Measurements from ENCODE around the gene STRADB. TPM values are rescaled to one million over a fixed set of nuclear protein-coding genes. Genes with fewer than 3 reads are reported as not detected.
"Not testable (repeated sequence)": the region's sequence is repeated elsewhere in the genome, so short reads cannot be mapped to it uniquely, and the experiment has no call there.

Gene STRADB
- total RNA-seq, 1 donor from 2014 or later: 14.6 TPM

- H3K27ac Mint-ChIP-seq: no peak overlapping the region
- no peak overlapping the region for H3K4me3 Mint-ChIP-seq
- no peak for DNase-seq (ENCODE audit: low spot score)
- peaks cover 30% of the 10 kb centered on the region for H3K36me3 Mint-ChIP-seq (ENCODE audit: low read depth)
- H3K4me1 Mint-ChIP-seq (ENCODE audit: low read depth): no peaks in the 10 kb centered on the region
- peaks cover 12% of the 10 kb centered on the region for H3K27me3 Mint-ChIP-seq (ENCODE audit: insufficient read depth)
- intact Hi-C loops (cut with micrococcal nuclease): no loop called here
- H3K9me3 Mint-ChIP-seq: peaks cover 12% of the 10 kb centered on the region
Observed at GRCh38 chr2:201458381-201458780, 6.8 kb downstream of the STRADB start.

- Mint-ChIP-seq H3K4me3 (no peak overlapping the region), H3K27ac (no peak overlapping the region), H3K9me3 (peaks cover 12% of the 10 kb centered on the region), H3K36me3 (ENCODE audit: low read depth) (peaks cover 32% of the 10 kb centered on the region), H3K27me3 (ENCODE audit: insufficient read depth) (no peaks in the 10 kb centered on the region), H3K4me1 (ENCODE audit: low read depth) (no peaks in the 10 kb centered on the region)
- no peak for DNase-seq (ENCODE audit: low spot score)
- intact Hi-C loops (cut with micrococcal nuclease): no loop called here
Observed at GRCh38 chr2:201460532-201460931, 9.0 kb downstream of the STRADB start.

GRCh38 chr2:201464547-201464946, 13.0 kb downstream of the STRADB start:
- H3K4me1 Mint-ChIP-seq (ENCODE audit: low read depth): no peaks in the 10 kb centered on the region
- intact Hi-C loops (cut with micrococcal nuclease): no loop called here
- peaks cover 12% of the 10 kb centered on the region for H3K9me3 Mint-ChIP-seq
- DNase-seq (ENCODE audit: low spot score): no peak
- no peaks in the 10 kb centered on the region for H3K27me3 Mint-ChIP-seq (ENCODE audit: insufficient read depth)
- no peak overlapping the region for H3K27ac Mint-ChIP-seq
- H3K4me3 Mint-ChIP-seq: no peak overlapping the region
- peaks cover 30% of the 10 kb centered on the region for H3K36me3 Mint-ChIP-seq (ENCODE audit: low read depth)

- no peak overlapping the region for H3K4me3 Mint-ChIP-seq
- no peaks in the 10 kb centered on the region for H3K4me1 Mint-ChIP-seq (ENCODE audit: low read depth)
- H3K27me3 Mint-ChIP-seq (ENCODE audit: insufficient read depth): no peaks in the 10 kb centered on the region
- intact Hi-C loops (cut with micrococcal nuclease): no loop called here
- no peak for DNase-seq (ENCODE audit: low spot score)
- H3K9me3 Mint-ChIP-seq: peaks cover 12% of the 10 kb centered on the region
- H3K27ac Mint-ChIP-seq: no peak overlapping the region
- H3K36me3 Mint-ChIP-seq (ENCODE audit: low read depth): peaks cover 22% of the 10 kb centered on the region
Observed at GRCh38 chr2:201465524-201465971, 14.0 kb downstream of the STRADB start.

- Mint-ChIP-seq H3K4me3 (no peak overlapping the region), H3K36me3 (ENCODE audit: low read depth) (peaks cover 22% of the 10 kb centered on the region), H3K27me3 (ENCODE audit: insufficient read depth) (no peaks in the 10 kb centered on the region), H3K9me3 (peaks cover 12% of the 10 kb centered on the region), H3K27ac (no peak overlapping the region), H3K4me1 (ENCODE audit: low read depth) (no peaks in the 10 kb centered on the region)
- no peak for DNase-seq (ENCODE audit: low spot score)
- intact Hi-C loops (cut with micrococcal nuclease): no loop called here
Observed at GRCh38 chr2:201466050-201466675, 14.6 kb downstream of the STRADB start.

- DNase-seq (ENCODE audit: low spot score): no peak
- Mint-ChIP-seq H3K27me3 (ENCODE audit: insufficient read depth) (no peaks in the 10 kb centered on the region), H3K27ac (no peak overlapping the region), H3K9me3 (no peaks in the 10 kb centered on the region), H3K4me3 (no peak overlapping the region), H3K4me1 (ENCODE audit: low read depth) (no peaks in the 10 kb centered on the region), H3K36me3 (ENCODE audit: low read depth) (peaks cover 11% of the 10 kb centered on the region)
- intact Hi-C loops (cut with micrococcal nuclease): no loop called here
Observed at GRCh38 chr2:201467666-201468065, 16.1 kb downstream of the STRADB start.

GRCh38 chr2:201470821-201471731, 19.5 kb downstream of the STRADB start:
- peaks cover 10% of the 10 kb centered on the region for H3K36me3 Mint-ChIP-seq (ENCODE audit: low read depth)
- intact Hi-C loops (cut with micrococcal nuclease): no loop called here
- DNase-seq (ENCODE audit: low spot score): no peak
- no peaks in the 10 kb centered on the region for H3K9me3 Mint-ChIP-seq
- H3K4me1 Mint-ChIP-seq (ENCODE audit: low read depth): no peaks in the 10 kb centered on the region
- H3K4me3 Mint-ChIP-seq: no peak overlapping the region
- H3K27ac Mint-ChIP-seq: no peak overlapping the region
- no peaks in the 10 kb centered on the region for H3K27me3 Mint-ChIP-seq (ENCODE audit: insufficient read depth)

GRCh38 chr2:201471732-201472393, 20.3 kb downstream of the STRADB start:
- DNase-seq (ENCODE audit: low spot score): no peak
- no peaks in the 10 kb centered on the region for H3K9me3 Mint-ChIP-seq
- H3K4me3 Mint-ChIP-seq: no peak overlapping the region
- no peak overlapping the region for H3K27ac Mint-ChIP-seq
- peaks cover 10% of the 10 kb centered on the region for H3K36me3 Mint-ChIP-seq (ENCODE audit: low read depth)
- H3K4me1 Mint-ChIP-seq (ENCODE audit: low read depth): no peaks in the 10 kb centered on the region
- intact Hi-C loops (cut with micrococcal nuclease): no loop called here
- no peaks in the 10 kb centered on the region for H3K27me3 Mint-ChIP-seq (ENCODE audit: insufficient read depth)

- Mint-ChIP-seq H3K9me3 (no peaks in the 10 kb centered on the region), H3K36me3 (ENCODE audit: low read depth) (peaks cover 10% of the 10 kb centered on the region), H3K27ac (no peak overlapping the region), H3K4me1 (ENCODE audit: low read depth) (no peaks in the 10 kb centered on the region), H3K27me3 (ENCODE audit: insufficient read depth) (no peaks in the 10 kb centered on the region), H3K4me3 (no peak overlapping the region)
- intact Hi-C loops (cut with micrococcal nuclease): no loop called here
- no peak for DNase-seq (ENCODE audit: low spot score)
Observed at GRCh38 chr2:201472411-201472810, 20.9 kb downstream of the STRADB start.

GRCh38 chr2:201482543-201482942, 31.0 kb downstream of the STRADB start:
- peaks cover 3% of the 10 kb centered on the region for H3K27me3 Mint-ChIP-seq (ENCODE audit: insufficient read depth)
- intact Hi-C loops (cut with micrococcal nuclease): no loop called here
- H3K36me3 Mint-ChIP-seq (ENCODE audit: low read depth): peaks cover 8% of the 10 kb centered on the region
- H3K9me3 Mint-ChIP-seq: no peaks in the 10 kb centered on the region
- DNase-seq (ENCODE audit: low spot score): no peak
- H3K4me1 Mint-ChIP-seq (ENCODE audit: low read depth): no peaks in the 10 kb centered on the region
- no peak overlapping the region for H3K4me3 Mint-ChIP-seq
- no peak overlapping the region for H3K27ac Mint-ChIP-seq

GRCh38 chr2:201483342-201483741, 31.8 kb downstream of the STRADB start:
- Mint-ChIP-seq H3K9me3 (no peaks in the 10 kb centered on the region), H3K4me1 (ENCODE audit: low read depth) (no peaks in the 10 kb centered on the region), H3K27ac (no peak overlapping the region), H3K27me3 (ENCODE audit: insufficient read depth) (peaks cover 3% of the 10 kb centered on the region), H3K36me3 (ENCODE audit: low read depth) (peaks cover 8% of the 10 kb centered on the region), H3K4me3 (no peak overlapping the region)
- DNase-seq (ENCODE audit: low spot score): no peak
- intact Hi-C loops (cut with micrococcal nuclease): no loop called here

GRCh38 chr2:201483758-201484157, 32.2 kb downstream of the STRADB start:
- H3K27me3 Mint-ChIP-seq (ENCODE audit: insufficient read depth); H3K27ac Mint-ChIP-seq; intact Hi-C loops (cut with micrococcal nuclease); H3K4me1 Mint-ChIP-seq (ENCODE audit: low read depth); H3K9me3 Mint-ChIP-seq; H3K4me3 Mint-ChIP-seq; H3K36me3 Mint-ChIP-seq (ENCODE audit: low read depth); DNase-seq (ENCODE audit: low spot score): not testable (repeated sequence)

- Mint-ChIP-seq H3K36me3 (ENCODE audit: low read depth) (peaks cover 6% of the 10 kb centered on the region), H3K9me3 (no peaks in the 10 kb centered on the region), H3K4me3 (no peak overlapping the region), H3K4me1 (ENCODE audit: low read depth) (no peaks in the 10 kb centered on the region), H3K27me3 (ENCODE audit: insufficient read depth) (peaks cover 12% of the 10 kb centered on the region), H3K27ac (no peak overlapping the region)
- no peak for DNase-seq (ENCODE audit: low spot score)
- intact Hi-C loops (cut with micrococcal nuclease): no loop called here
Observed at GRCh38 chr2:201484805-201485204, 33.3 kb downstream of the STRADB start.
